Measurements from ENCODE around the gene ILK. TPM values are rescaled to one million over a fixed set of nuclear protein-coding genes. Genes with fewer than 3 reads are reported as not detected.

The ILK gene
- total and polyA plus RNA-seq, 10 donors: 71.4 to 194 (median 126) TPM

- Histone ChIP-seq H3K27ac (peak overlapping the region in 1 of 8 donors; percentile 64), H3K36me3 (peaks cover 0 to 89% (median 45%) of the 10 kb centered on the region in 6 donors), H3K4me1 (peaks cover 12 to 34% (median 31%) of the 10 kb centered on the region in 6 donors), H3K9me3 (no peaks in the 10 kb centered on the region), H3K27me3 (replicated peaks in 1 of 7) (no peaks in the 10 kb centered on the region), H3K4me3 (no peak overlapping the region)
- WGBS, 5 donors: 89 to 100% (median 95%) methylated on average over 4 of the region's 4 CpGs
- intact Hi-C loops (cut with DNase I; ENCODE audit: low total_unique reads): no loop called here
- DNase-seq: peak; percentile 54
- no peak for TF ChIP-seq POLR2AphosphoS5 (IDR thresholded peaks at IDR 0.05)
- TF ChIP-seq POLR2A (IDR thresholded peaks at IDR 0.05): no peak
- no peak for TF ChIP-seq CTCF (IDR thresholded peaks at IDR 0.05 in 8 of 11, conservative IDR thresholded peaks at IDR 0.05 in 3 of 11)
Observed at GRCh38 chr11:6628526-6628925, 25.0 kb downstream of the ILK start.

GRCh38 chr11:6629573-6629891 lies 26.0 kb downstream of the ILK start:
- peaks cover 0 to 79% (median 39%) of the 10 kb centered on the region in 6 donors for H3K36me3 ChIP-seq
- H3K4me3 ChIP-seq: no peak overlapping the region
- peaks cover 18 to 43% (median 41%) of the 10 kb centered on the region in 6 donors for H3K4me1 ChIP-seq
- intact Hi-C loops (cut with DNase I; ENCODE audit: low total_unique reads): no loop called here
- 92 to 96% (median 95%) methylated on average over 24 of the region's 24 CpGs for WGBS, 5 donors
- peak; percentile 70 for DNase-seq
- no peak for TF ChIP-seq POLR2A (IDR thresholded peaks at IDR 0.05)
- TF ChIP-seq CTCF (IDR thresholded peaks at IDR 0.05 in 8 of 11, conservative IDR thresholded peaks at IDR 0.05 in 3 of 11): no peak
- TF ChIP-seq POLR2AphosphoS5 (IDR thresholded peaks at IDR 0.05): no peak
- no peaks in the 10 kb centered on the region for H3K9me3 ChIP-seq
- no peak overlapping the region for H3K27ac ChIP-seq
- no peaks in the 10 kb centered on the region for H3K27me3 ChIP-seq (replicated peaks in 1 of 7)

GRCh38 chr11:6629892-6630631 lies 26.5 kb downstream of the ILK start:
- no peak for TF ChIP-seq CTCF (IDR thresholded peaks at IDR 0.05 in 8 of 11, conservative IDR thresholded peaks at IDR 0.05 in 3 of 11)
- TF ChIP-seq POLR2AphosphoS5 (IDR thresholded peaks at IDR 0.05): peak in 1 of 3 donors; percentile 38
- Histone ChIP-seq H3K4me1 (peaks cover 22 to 49% (median 46%) of the 10 kb centered on the region in 6 donors), H3K9me3 (no peaks in the 10 kb centered on the region), H3K36me3 (peaks cover 0 to 74% (median 38%) of the 10 kb centered on the region in 6 donors), H3K27ac (no peak overlapping the region), H3K4me3 (no peak overlapping the region), H3K27me3 (replicated peaks in 1 of 7) (no peaks in the 10 kb centered on the region)
- 92 to 97% (median 95%) methylated on average over 78 to 102 of the region's 102 CpGs for WGBS, 5 donors
- DNase-seq: peak; percentile 76
- intact Hi-C loops (cut with DNase I; ENCODE audit: low total_unique reads): no loop called here

- intact Hi-C loops (cut with DNase I; ENCODE audit: low total_unique reads): no loop called here
- Histone ChIP-seq H3K27ac (no peak overlapping the region), H3K9me3 (no peaks in the 10 kb centered on the region), H3K4me3 (no peak overlapping the region), H3K27me3 (replicated peaks in 1 of 7) (no peaks in the 10 kb centered on the region), H3K4me1 (peaks cover 27 to 55% (median 51%) of the 10 kb centered on the region in 6 donors), H3K36me3 (peaks cover 0 to 67% (median 38%) of the 10 kb centered on the region in 6 donors)
- peak; percentile 78 for DNase-seq
- WGBS, 5 donors: 93 to 98% (median 93%) methylated on average over 16 to 28 of the region's 28 CpGs
- TF ChIP-seq POLR2A (IDR thresholded peaks at IDR 0.05): no peak
Observed at GRCh38 chr11:6630632-6631291, 27.2 kb downstream of the ILK start.
